Endothelial cell of umbilical vein (primary cell): ENCODE data around the gene CMTM8. TPM values are rescaled to one million over a fixed set of nuclear protein-coding genes. Genes with fewer than 3 reads are reported as not detected.

Experiments used
- BruUV-seq: library from RNA; stranded (reverse); fragments of 400-500 nt; replicated peaks from 2 replicates; lab custom pipeline; 2021; lab: Mats Ljungman, UMichigan
- CTCF ChIA-PET: fragments of 300-600, 350-600 bp; sonication (Branson Sonifier 250); formaldehyde crosslinking; loops from one replicate; lab custom pipeline; 2021; ENCODE audit warnings: antibody characterized with exemption, inconsistent platforms; lab: Charles Lee
- POLR2A ChIA-PET: fragments of 300-600, 350-600 bp; sonication (Branson Sonifier 250); formaldehyde crosslinking; loops from one replicate; lab custom pipeline; 2021; ENCODE audit warnings: antibody characterized with exemption, inconsistent platforms; lab: Charles Lee
- DNase-seq: peaks from one replicate; pipeline ENCODE4 v3.0.0-alpha.2; 2011; ENCODE audit warnings: low read depth, low spot score
- FAIRE-seq: peaks from 2 replicates; lab custom pipeline; 2011; peaks lifted over from hg19 to GRCh38; lab: Jason Lieb, UNC
- H2AFZ ChIP-seq: 2 replicates; pipeline ENCODE4 v1.6.0; 2012; ENCODE audit warnings: low read depth, low read length, control low read depth, inconsistent platforms
- H3K27ac ChIP-seq: 2 replicates; pipeline ENCODE4 v1.5.1; 2011; ENCODE audit warnings: low read depth, mild to moderate bottlenecking, control low read depth, low read length, moderate library complexity; ENCODE audit not compliant: insufficient read depth
- H3K27me3 ChIP-seq, 2 experiments: 2 replicates each; pipeline versions ENCODE4 v1.6.0 to v1.6.1; 2011; ENCODE audit warnings: low read length in 2 of 2, mixed read lengths in 1 of 2; ENCODE audit not compliant: control insufficient read depth in 2 of 2, insufficient read depth in 2 of 2
- H3K36me3 ChIP-seq, 2 experiments: 2 replicates in 1 of 2; 3 replicates in 1 of 2; pipeline ENCODE4 v1.5.1; 2011; ENCODE audit warnings: low read length in 2 of 2, mild to moderate bottlenecking in 1 of 2, moderate library complexity in 1 of 2; ENCODE audit not compliant: control insufficient read depth in 2 of 2, insufficient read depth in 2 of 2; ENCODE audit errors: extremely low read depth in 1 of 2
- H3K4me1 ChIP-seq: 3 replicates; pipeline ENCODE4 v1.5.1; 2011; ENCODE audit warnings: mild to moderate bottlenecking, low read length; ENCODE audit not compliant: control insufficient read depth, insufficient read depth; ENCODE audit errors: extremely low read depth
- H3K4me2 ChIP-seq: 2 replicates; pipeline ENCODE4 v1.6.1; 2011; ENCODE audit warnings: low read length, control low read depth, mixed read lengths; ENCODE audit not compliant: insufficient read depth
- H3K4me3 ChIP-seq, 3 experiments: fragments of 200-600 bp in 1 of 3; sonication (generic), shearing (Covaris generic) in 1 of 3; replicated peaks in 1 of 3; 2 replicates each; pipeline ENCODE4 v1.5.1; 2011 to 2016; ENCODE audit warnings: control low read depth in 3 of 3, low read length in 3 of 3, mild to moderate bottlenecking in 2 of 3, inconsistent platforms in 1 of 3, low read depth in 1 of 3, moderate library complexity in 1 of 3; ENCODE audit not compliant: insufficient read depth in 1 of 3
- H3K79me2 ChIP-seq: 2 replicates; pipeline ENCODE4 v1.6.0; 2012; ENCODE audit warnings: low read length, inconsistent platforms; ENCODE audit not compliant: control insufficient read depth, insufficient read depth
- H3K9ac ChIP-seq: replicated peaks from 2 replicates; pipeline ENCODE3; 2011; ENCODE audit warnings: low read length, control low read depth; ENCODE audit not compliant: insufficient read depth; ENCODE audit errors: extremely low read depth
- H3K9me1 ChIP-seq: replicated peaks from 3 replicates; pipeline ENCODE4 v1.6.0; 2011; ENCODE audit warnings: mild to moderate bottlenecking, low read length; ENCODE audit not compliant: control insufficient read depth, insufficient read depth; ENCODE audit errors: extremely low read depth
- H3K9me3 ChIP-seq: replicated peaks from 2 replicates; pipeline ENCODE4 v1.5.1; 2012; ENCODE audit warnings: low read length, inconsistent platforms; ENCODE audit not compliant: control insufficient read depth, insufficient read depth
- H4K20me1 ChIP-seq: replicated peaks from 2 replicates; pipeline ENCODE3; 2011; ENCODE audit warnings: mild to moderate bottlenecking, low read length; ENCODE audit not compliant: control insufficient read depth, insufficient read depth; ENCODE audit errors: extremely low read depth
- CTCF ChIP-seq, 2 donors: IDR thresholded peaks; 1 replicate in 1 of 2; 2 replicates in 1 of 2; pipeline ENCODE4 v1.5.1; 2011; ENCODE audit warnings: low read length in 2 of 2, mild to moderate bottlenecking in 2 of 2, moderate library complexity in 2 of 2, control low read depth in 1 of 2, inconsistent platforms in 1 of 2, low read depth in 1 of 2; ENCODE audit not compliant: insufficient read depth in 1 of 2; ENCODE audit errors: extremely low read depth in 1 of 2
- EZH2 ChIP-seq: IDR thresholded peaks from 2 replicates; pipeline ENCODE4 v1.6.1; 2012; ENCODE audit warnings: borderline replicate concordance, low read depth, mild to moderate bottlenecking, moderate library complexity, low read length, inconsistent platforms; ENCODE audit not compliant: severe bottlenecking
- FOS ChIP-seq: IDR thresholded peaks from 2 replicates; pipeline ENCODE4 v1.6.1; 2011; ENCODE audit warnings: mild to moderate bottlenecking, low read length, moderate library complexity, borderline replicate concordance; ENCODE audit not compliant: insufficient read depth
- GATA2 ChIP-seq: IDR thresholded peaks from 2 replicates; pipeline ENCODE4 v1.7.0; 2011; ENCODE audit warnings: low read depth, mild to moderate bottlenecking, moderate library complexity, mixed read lengths, low read length; ENCODE audit not compliant: insufficient read length, insufficient read depth
- JUN ChIP-seq: IDR thresholded peaks from 2 replicates; pipeline ENCODE4 v1.6.1; 2011; ENCODE audit warnings: borderline replicate concordance, low read depth; ENCODE audit not compliant: insufficient read length, insufficient read depth
- MAX ChIP-seq: IDR thresholded peaks from 2 replicates; pipeline ENCODE4 v1.6.1; 2011; ENCODE audit not compliant: insufficient read depth, insufficient read length
- MYC ChIP-seq: IDR thresholded peaks from one replicate; pipeline ENCODE4 v1.6.1; 2011; ENCODE audit warnings: mild to moderate bottlenecking, low read depth, low read length
- POLR2A ChIP-seq: IDR thresholded peaks from 2 replicates; pipeline ENCODE4 v1.6.1; 2012; ENCODE audit warnings: low read depth, mild to moderate bottlenecking, control low read depth, low read length
- POLR2AphosphoS5 ChIP-seq: IDR thresholded peaks from 2 replicates; pipeline ENCODE4 v1.6.1; 2012; ENCODE audit warnings: low read depth, mild to moderate bottlenecking, control low read depth, low read length, moderate library complexity; ENCODE audit not compliant: insufficient read depth
- dilution Hi-C: fragments of 300-500 bp; cut with MboI; formaldehyde crosslinking; loops from one replicate; pipeline ENCODE4 v1.15.0; 2019; ENCODE audit warnings: low sequenced_read_pairs; ENCODE audit not compliant: extremely low pct_ligation_motif_present
- intact Hi-C: fragments of 100-400 bp; cut with micrococcal nuclease; formaldehyde crosslinking; loops from one replicate; pipeline ENCODE4 v1.10.0; 2022
- polyA plus RNA-seq, 4 experiments: library from polyadenylated mRNA; depleted of rRNA in 3 of 4; stranded (reverse) in 3 of 4; unstranded in 1 of 4; fragments of >200 nt; gene quantifications; 2 replicates each; pipeline versions ENCODE4 v1.2.1 to v1.2.3, GENCODE V29; 2011 to 2012; ENCODE audit warnings: missing spikeins in 1 of 4
- total RNA-seq: library from RNA; stranded (reverse); gene quantifications from 2 replicates; pipeline ENCODE4 v1.2.3, GENCODE V29; 2021

Gene CMTM8
- total and polyA plus RNA-seq, 2 donors (not counting 3 experiments of a cell fraction or from before 2014, with no cell fraction given) = 7.3 to 11.9 TPM

GRCh38 chr3:32257042-32257441 lies 18.6 kb downstream of the CMTM8 start:
- H3K9ac ChIP-seq = no peak overlapping the region
- ChIA-PET POLR2A (no interaction called here), CTCF (interaction anchor here (1.2 to 1.6 kb wide), 4 partner anchors 8 to 38 kb away, joined by 3 to 7 read pairs (median 4); no protein-coding TSS in a partner anchor)
- FAIRE-seq (no peak), DNase-seq (no peak)
- no peaks in the 10 kb centered on the region for H4K20me1 ChIP-seq
- no peaks in the 10 kb centered on the region for H3K9me3 ChIP-seq
- H3K4me2 ChIP-seq = no peak overlapping the region
- BruUV-seq = no TSS peak
- TF ChIP-seq MYC (no peak), POLR2A (no peak), CTCF (IDR thresholded peaks at IDR 0.05; ENCODE audit: extremely low read depth in 1 of 2, insufficient read depth in 1 of 2, low read depth in 1 of 2, low read length in 2 of 2) (no peak), GATA2 (no peak), FOS (no peak), JUN (no peak), EZH2 (no peak), MAX (no peak), POLR2AphosphoS5 (no peak)
- H3K4me1 ChIP-seq = no peaks in the 10 kb centered on the region
- dilution Hi-C loops (no loop called here), intact Hi-C loops (no loop called here)
- H3K4me3 ChIP-seq = no peak overlapping the region
- no peak overlapping the region for H3K27ac ChIP-seq
- no peaks in the 10 kb centered on the region for H3K9me1 ChIP-seq
- no peak overlapping the region for H2AFZ ChIP-seq
- H3K27me3 ChIP-seq = no peaks in the 10 kb centered on the region
- H3K79me2 ChIP-seq = no peaks in the 10 kb centered on the region
- H3K36me3 ChIP-seq = no peaks in the 10 kb centered on the region
